ENCODE results near the gene MOXD1. TPM values are rescaled to one million over a fixed set of nuclear protein-coding genes. Genes with fewer than 3 reads are reported as not detected.
A peak's percentile ranks its signal among the peaks of the same experiment; 100 is the strongest.

MOXD1 gene
- total and polyA plus RNA-seq, 12 donors: 4.8 to 66.3 (median 41.2) TPM

DNA sequence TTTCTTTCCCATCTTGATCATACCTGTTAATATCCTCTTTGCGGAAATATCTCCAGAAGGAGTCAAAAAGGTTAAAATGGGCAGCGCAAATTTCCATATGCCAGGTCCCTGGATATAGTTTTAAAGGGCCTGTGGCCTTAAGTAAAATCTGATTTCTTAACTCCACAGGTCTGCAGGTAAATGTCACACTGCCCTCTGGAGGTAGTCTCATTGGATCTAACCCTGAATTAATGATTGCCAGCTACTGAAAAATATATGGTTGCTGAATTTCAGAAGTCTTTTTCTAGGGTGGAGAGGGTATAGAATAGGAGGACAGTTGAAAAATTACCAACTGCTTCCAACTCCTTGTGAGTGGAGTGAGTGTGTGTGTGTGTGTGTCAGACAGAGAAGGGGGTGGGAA, 8.5 kb downstream of the MOXD1 start:
- TF ChIP-seq, protein P1, sequence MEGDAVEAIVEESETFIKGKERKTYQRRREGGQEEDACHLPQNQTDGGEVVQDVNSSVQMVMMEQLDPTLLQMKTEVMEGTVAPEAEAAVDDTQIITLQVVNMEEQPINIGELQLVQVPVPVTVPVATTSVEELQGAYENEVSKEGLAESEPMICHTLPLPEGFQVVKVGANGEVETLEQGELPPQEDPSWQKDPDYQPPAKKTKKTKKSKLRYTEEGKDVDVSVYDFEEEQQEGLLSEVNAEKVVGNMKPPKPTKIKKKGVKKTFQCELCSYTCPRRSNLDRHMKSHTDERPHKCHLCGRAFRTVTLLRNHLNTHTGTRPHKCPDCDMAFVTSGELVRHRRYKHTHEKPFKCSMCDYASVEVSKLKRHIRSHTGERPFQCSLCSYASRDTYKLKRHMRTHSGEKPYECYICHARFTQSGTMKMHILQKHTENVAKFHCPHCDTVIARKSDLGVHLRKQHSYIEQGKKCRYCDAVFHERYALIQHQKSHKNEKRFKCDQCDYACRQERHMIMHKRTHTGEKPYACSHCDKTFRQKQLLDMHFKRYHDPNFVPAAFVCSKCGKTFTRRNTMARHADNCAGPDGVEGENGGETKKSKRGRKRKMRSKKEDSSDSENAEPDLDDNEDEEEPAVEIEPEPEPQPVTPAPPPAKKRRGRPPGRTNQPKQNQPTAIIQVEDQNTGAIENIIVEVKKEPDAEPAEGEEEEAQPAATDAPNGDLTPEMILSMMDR (IDR thresholded peaks at IDR 0.05): peak; percentile 7 to 39 (median 32)
- no peak for TF ChIP-seq POLR2A (IDR thresholded peaks at IDR 0.05)
- Histone ChIP-seq H3K4me1 (replicated peaks in 1 of 2) (peaks cover 0 to 5% of the 10 kb centered on the region in 2 donors), H3K36me3 (replicated peaks in 1 of 2) (no peaks in the 10 kb centered on the region), H3K9me3 (replicated peaks in 1 of 3) (peaks cover 0 to 13% (median 5%) of the 10 kb centered on the region in 3 donors), H3K27ac (peak overlapping the region in 2 of 5 donors; percentile 61 to 80), H3K4me3 (no peak overlapping the region), H3K27me3 (no peaks in the 10 kb centered on the region)
- intact Hi-C loops (cut with DNase I): loop anchor here (10.0 kb wide), 1 partner anchor 88 kb away; no protein-coding TSS in a partner anchor
- WGBS, 4 donors: 87 to 97% (median 94%) methylated on average over 2 of the region's 2 CpGs
- peak in 1 of 7 donors; percentile 21 for DNase-seq

DNA sequence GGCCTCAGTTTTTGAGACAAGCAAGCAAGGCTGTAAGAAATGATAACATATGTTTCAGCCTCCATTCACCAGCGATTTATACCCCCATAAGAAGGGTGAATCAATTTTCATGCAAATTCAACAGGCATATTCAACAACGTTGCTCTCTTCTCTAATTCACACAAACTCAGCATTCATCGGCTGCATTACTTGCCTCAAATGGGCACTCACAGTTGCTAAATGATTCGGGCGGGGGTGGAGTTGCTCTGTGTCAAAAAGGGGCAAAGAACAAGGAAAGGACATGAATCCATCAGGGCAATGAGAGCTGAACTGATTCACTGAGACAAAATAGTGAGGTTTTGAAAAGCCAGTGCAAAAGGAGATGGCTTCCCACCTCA, 9.0 kb downstream of the MOXD1 start:
- H3K9me3 ChIP-seq (replicated peaks in 1 of 3): peaks cover 0 to 13% (median 5%) of the 10 kb centered on the region in 3 donors
- H3K27ac ChIP-seq: peak overlapping the region in 2 of 5 donors; percentile 61 to 80
- 69 to 71% (median 70%) methylated on average over 5 of the region's 5 CpGs for WGBS, 4 donors
- H3K4me1 ChIP-seq (replicated peaks in 1 of 2): peaks cover 0 to 5% of the 10 kb centered on the region in 2 donors
- intact Hi-C loops (cut with DNase I): loop anchor here (10.0 kb wide), 1 partner anchor 87 kb away; no protein-coding TSS in a partner anchor
- no peaks in the 10 kb centered on the region for H3K36me3 ChIP-seq (replicated peaks in 1 of 2)
- H3K27me3 ChIP-seq: no peaks in the 10 kb centered on the region
- H3K4me3 ChIP-seq: no peak overlapping the region
- TF ChIP-seq, protein P1 (IDR thresholded peaks at IDR 0.05): no peak
- no peak for TF ChIP-seq POLR2A (IDR thresholded peaks at IDR 0.05)
- no peak for DNase-seq

DNA sequence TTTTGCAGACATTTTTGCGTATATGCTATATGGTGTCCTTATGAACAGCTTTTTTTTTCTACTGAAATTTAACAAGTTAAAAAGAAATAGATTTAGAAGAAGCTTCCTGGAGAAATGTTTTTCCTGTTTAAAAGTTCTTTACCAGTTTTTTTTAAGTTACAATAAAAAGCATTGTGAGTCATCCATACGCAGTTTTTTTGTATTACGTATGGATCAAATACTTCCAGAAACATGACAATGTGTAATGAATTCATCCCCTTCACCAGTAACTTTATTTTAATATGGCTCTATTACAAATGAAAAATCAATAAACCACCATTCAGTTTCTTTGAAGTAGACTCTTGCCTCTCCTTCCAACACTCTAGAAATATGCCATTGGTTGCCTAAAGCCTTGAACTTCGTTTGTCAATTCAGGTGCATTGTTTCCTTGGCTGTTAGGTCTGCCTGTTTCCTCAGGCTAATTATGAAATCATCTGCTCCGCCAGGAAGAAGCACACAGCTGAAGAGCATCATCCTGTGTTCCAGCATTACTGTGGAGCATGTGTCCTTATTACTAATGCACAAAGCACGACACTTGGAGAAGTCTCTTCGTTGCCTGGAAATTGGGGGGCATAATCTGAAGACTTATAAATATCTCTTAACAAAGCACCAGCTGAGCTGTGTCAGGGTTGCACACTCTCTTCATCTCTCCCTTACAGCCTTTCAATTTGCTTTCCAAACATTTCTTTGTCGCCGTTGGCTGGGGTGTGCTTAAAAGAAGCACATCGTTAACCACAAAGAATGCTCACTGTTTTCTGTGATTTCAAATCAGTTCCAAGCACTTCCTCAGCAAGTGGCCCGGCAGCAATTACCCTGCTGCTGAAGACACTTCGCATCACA, 9.6 kb downstream of the MOXD1 start:
- intact Hi-C loops (cut with DNase I): loop anchor here (10.0 kb wide), 1 partner anchor 87 kb away; no protein-coding TSS in a partner anchor
- no peak overlapping the region for H3K4me3 ChIP-seq
- 64 to 70% (median 65%) methylated on average over 12 of the region's 12 CpGs for WGBS, 4 donors
- H3K9me3 ChIP-seq (replicated peaks in 1 of 3): peaks cover 0 to 13% (median 5%) of the 10 kb centered on the region in 3 donors
- no peaks in the 10 kb centered on the region for H3K27me3 ChIP-seq
- no peaks in the 10 kb centered on the region for H3K36me3 ChIP-seq (replicated peaks in 1 of 2)
- H3K27ac ChIP-seq: peak overlapping the region in 2 of 5 donors; percentile 61 to 80
- DNase-seq: peak in 5 of 7 donors; percentile 15 to 68 (median 35)
- TF ChIP-seq, protein P1 (IDR thresholded peaks at IDR 0.05): no peak
- no peak for TF ChIP-seq POLR2A (IDR thresholded peaks at IDR 0.05)
- H3K4me1 ChIP-seq (replicated peaks in 1 of 2): peaks cover 0 to 5% of the 10 kb centered on the region in 2 donors

DNA sequence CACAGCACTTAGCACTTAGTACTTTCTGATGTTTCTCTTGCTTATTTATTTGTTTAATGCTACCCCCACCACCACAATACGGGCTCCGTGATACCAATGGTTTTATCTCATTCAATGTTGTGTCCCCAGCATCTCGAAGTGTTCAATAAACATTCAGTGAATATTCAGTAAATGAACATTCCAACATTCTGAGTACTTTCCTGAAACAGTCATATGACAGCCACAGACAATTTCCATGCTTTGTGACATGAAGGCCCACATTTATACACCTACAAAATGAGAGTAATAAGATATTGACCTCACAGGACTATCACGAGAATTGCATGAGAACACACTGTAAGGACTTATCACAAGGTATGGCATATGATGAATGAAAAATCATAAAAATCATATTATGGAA, 10.8 kb downstream of the MOXD1 start:
- H3K4me1 ChIP-seq (replicated peaks in 1 of 2): peaks cover 0 to 5% of the 10 kb centered on the region in 2 donors
- peaks cover 0 to 9% (median 5%) of the 10 kb centered on the region in 3 donors for H3K9me3 ChIP-seq (replicated peaks in 1 of 3)
- H3K4me3 ChIP-seq: no peak overlapping the region
- intact Hi-C loops (cut with DNase I): loop anchor here (10.0 kb wide), 1 partner anchor 86 kb away; no protein-coding TSS in a partner anchor
- no peak for DNase-seq
- 91 to 95% (median 93%) methylated on average over 4 of the region's 4 CpGs for WGBS, 4 donors
- no peaks in the 10 kb centered on the region for H3K36me3 ChIP-seq (replicated peaks in 1 of 2)
- no peaks in the 10 kb centered on the region for H3K27me3 ChIP-seq
- H3K27ac ChIP-seq: no peak overlapping the region
- TF ChIP-seq POLR2A (IDR thresholded peaks at IDR 0.05): no peak
- TF ChIP-seq, protein P1 (IDR thresholded peaks at IDR 0.05): no peak
